ENCODE data around the gene GARS1.

The GARS1 gene

GRCh38 chr7:30656006-30656957 lies 61.6 kb downstream of the GARS1 start:
- DNase-seq: no peak

GRCh38 chr7:30657131-30657530 lies 62.5 kb downstream of the GARS1 start:
- DNase-seq: no peak

- no peak for DNase-seq
These were observed 63.9 kb downstream of the GARS1 start for GRCh38 chr7:30658479-30659074.

GRCh38 chr7:30659312-30659711 lies 64.6 kb downstream of the GARS1 start:
- DNase-seq: no peak

- DNase-seq: no peak
These were observed 65.9 kb downstream of the GARS1 start for GRCh38 chr7:30660331-30661255.

GRCh38 chr7:30661926-30662325 lies 67.2 kb downstream of the GARS1 start:
- no peak for DNase-seq

GRCh38 chr7:30662431-30662939 lies 67.8 kb downstream of the GARS1 start:
- DNase-seq: no peak

GRCh38 chr7:30663414-30663813 lies 68.7 kb downstream of the GARS1 start:
- DNase-seq: no peak

- no peak for DNase-seq
These were observed 69.7 kb downstream of the GARS1 start for GRCh38 chr7:30664184-30664885.

GRCh38 chr7:30665043-30665442 lies 70.4 kb downstream of the GARS1 start:
- DNase-seq: no peak

GRCh38 chr7:30665449-30665848 lies 70.8 kb downstream of the GARS1 start:
- no peak for DNase-seq

- DNase-seq: no peak
These were observed 72.5 kb downstream of the GARS1 start for GRCh38 chr7:30667172-30667571.

- no peak for DNase-seq
These were observed 73.4 kb downstream of the GARS1 start for GRCh38 chr7:30668102-30668501.

GRCh38 chr7:30671793-30672465 lies 77.3 kb downstream of the GARS1 start:
- DNase-seq: no peak

- DNase-seq: no peak
These were observed 79.7 kb downstream of the GARS1 start for GRCh38 chr7:30674420-30674819.

GRCh38 chr7:30674876-30675275 lies 80.2 kb downstream of the GARS1 start:
- DNase-seq: no peak

- DNase-seq: no peak
These were observed 84.1 kb downstream of the GARS1 start for GRCh38 chr7:30678805-30679204.

- no peak for DNase-seq
These were observed 85.0 kb downstream of the GARS1 start for GRCh38 chr7:30679664-30680063.

GRCh38 chr7:30681331-30681797 lies 86.7 kb downstream of the GARS1 start:
- DNase-seq: no peak

GRCh38 chr7:30681815-30682211 lies 87.1 kb downstream of the GARS1 start:
- no peak for DNase-seq
